Adrenal gland (tissue), 5 donors: ENCODE results near the gene HHLA2.

Experiments used
- CTCF ChIP-seq, 6 experiments: fragments of 450-650 bp in 4 of 6; fragments of 200-600 bp in 2 of 6; sonication (generic) in 1 of 6; IDR thresholded peaks; 1 replicate in 5 of 6; 2 replicates in 1 of 6; pipeline versions ENCODE4 v1.5.1 to v1.8.0; 2016 to 2021; ENCODE audit warnings: antibody characterized with exemption in 6 of 6, mild to moderate bottlenecking in 2 of 6, moderate library complexity in 1 of 6
- POLR2A ChIP-seq, 2 donors: fragments of 450-650 bp; IDR thresholded peaks; one replicate each; pipeline ENCODE4 v1.6.1; 2017; ENCODE audit warnings: antibody characterized with exemption in 2 of 2, mild to moderate bottlenecking in 2 of 2, moderate library complexity in 1 of 2
- donor health status: DM: no; HTN: no; CAD: no.

- TF ChIP-seq CTCF (IDR thresholded peaks at IDR 0.05): no peak
- no peak for TF ChIP-seq POLR2A (IDR thresholded peaks at IDR 0.05)
These were observed 111.5 kb downstream of the HHLA2 start for GRCh38 chr3:108407886-108408285.
